Pulmonary artery endothelial cell (primary cell): ENCODE results near the gene PDZD2. TPM values are rescaled to one million over a fixed set of nuclear protein-coding genes. Genes with fewer than 3 reads are reported as not detected.
A peak's percentile ranks its signal among the peaks of the same experiment; 100 is the strongest.
"Not testable (repeated sequence)": the region's sequence is repeated elsewhere in the genome, so short reads cannot be mapped to it uniquely, and the experiment has no call there.

Source experiments
- DNase-seq: peaks from one replicate; pipeline ENCODE4 v3.0.0-alpha.2; 2011; ENCODE audit warnings: low read depth, low spot score
- total RNA-seq: library from RNA; depleted of rRNA; stranded (reverse); fragments of >200 nt; gene quantifications from 2 replicates; pipeline ENCODE4 v1.2.3, GENCODE V29; 2014

The PDZD2 gene
- total RNA-seq, 1 donor from 2014 or later = 1.6 TPM

GRCh38 chr5:32098291-32098690, 459.4 kb downstream of the PDZD2 start:
- peak; percentile 94 for DNase-seq

DNA sequence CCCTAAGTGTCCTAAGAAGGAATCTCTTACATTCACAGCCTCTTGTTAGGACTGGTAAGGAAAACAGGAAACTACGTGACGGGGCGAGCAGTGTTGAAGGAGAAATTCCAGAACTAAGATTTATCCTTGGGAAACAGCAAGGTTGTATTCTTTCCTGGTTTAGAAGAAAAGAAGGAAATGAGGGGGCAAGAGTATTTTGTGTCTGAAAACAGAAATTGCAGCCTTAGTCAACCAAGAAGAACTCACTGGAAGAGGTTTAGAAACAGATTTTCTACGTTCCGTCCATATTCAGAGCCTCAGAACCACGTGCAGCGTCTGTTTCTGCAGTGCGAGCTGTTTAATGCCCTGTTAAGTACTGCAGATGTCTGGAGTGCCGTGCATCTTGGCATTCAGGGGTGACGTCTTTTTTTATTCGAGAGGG, 460.0 kb downstream of the PDZD2 start:
- DNase-seq = peak; percentile 89

DNA sequence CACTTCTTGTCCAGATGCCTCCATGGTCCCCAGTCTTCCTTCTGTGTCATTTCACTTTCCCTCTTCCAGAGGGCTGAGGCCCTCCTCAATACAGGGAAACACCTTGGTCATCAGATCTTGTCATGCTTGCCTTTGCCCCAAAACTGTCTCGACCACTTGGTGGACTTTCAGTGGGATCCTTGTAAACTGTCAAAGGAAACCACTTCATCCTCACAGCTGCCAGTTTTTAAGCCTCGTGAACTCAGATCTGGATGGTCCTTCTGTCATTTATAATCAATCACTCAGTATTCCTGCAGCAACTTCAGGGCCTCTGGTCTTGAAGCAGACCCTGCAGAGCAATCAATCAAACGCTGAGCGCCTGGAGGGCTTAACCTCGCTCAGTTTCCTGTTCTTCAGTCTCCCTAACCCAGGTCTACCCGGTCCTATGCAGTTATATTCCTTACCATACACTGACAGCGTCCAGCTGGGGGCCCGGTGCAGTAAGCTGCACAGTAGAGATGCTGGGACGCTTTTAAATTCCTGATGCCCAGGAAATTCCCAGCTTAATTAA, 460.6 kb downstream of the PDZD2 start:
- no peak for DNase-seq

GRCh38 chr5:32100230-32100629, 461.3 kb downstream of the PDZD2 start:
- DNase-seq = peak; percentile 60

GRCh38 chr5:32100691-32101302, 461.9 kb downstream of the PDZD2 start:
- no peak for DNase-seq

GRCh38 chr5:32102254-32102986, 463.5 kb downstream of the PDZD2 start:
- no peak for DNase-seq

- DNase-seq = no peak
These were observed 464.6 kb downstream of the PDZD2 start for GRCh38 chr5:32103521-32103920.

GRCh38 chr5:32107291-32107690, 468.4 kb downstream of the PDZD2 start:
- DNase-seq = no peak

DNA sequence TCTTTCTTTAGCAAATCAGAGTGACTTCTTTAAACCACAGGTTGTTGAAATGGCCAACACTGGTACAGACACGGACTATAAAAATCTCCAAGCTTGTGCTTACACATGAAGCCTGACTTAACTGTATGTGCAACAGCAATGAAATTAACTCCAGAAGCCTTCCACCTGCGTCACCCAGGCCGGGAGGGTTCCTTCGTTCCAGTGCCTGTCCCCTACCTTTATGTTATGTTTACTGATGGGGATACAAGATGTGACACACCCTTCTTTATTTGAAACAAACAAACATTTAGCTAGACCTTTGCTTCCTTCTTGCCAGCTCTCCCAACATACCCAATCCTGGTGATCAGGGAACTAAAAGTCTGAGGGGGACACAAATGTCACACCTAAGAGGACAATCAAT, 469.2 kb downstream of the PDZD2 start:
- DNase-seq = no peak

- DNase-seq = no peak
These were observed 470.3 kb downstream of the PDZD2 start for GRCh38 chr5:32109236-32109635.

DNA sequence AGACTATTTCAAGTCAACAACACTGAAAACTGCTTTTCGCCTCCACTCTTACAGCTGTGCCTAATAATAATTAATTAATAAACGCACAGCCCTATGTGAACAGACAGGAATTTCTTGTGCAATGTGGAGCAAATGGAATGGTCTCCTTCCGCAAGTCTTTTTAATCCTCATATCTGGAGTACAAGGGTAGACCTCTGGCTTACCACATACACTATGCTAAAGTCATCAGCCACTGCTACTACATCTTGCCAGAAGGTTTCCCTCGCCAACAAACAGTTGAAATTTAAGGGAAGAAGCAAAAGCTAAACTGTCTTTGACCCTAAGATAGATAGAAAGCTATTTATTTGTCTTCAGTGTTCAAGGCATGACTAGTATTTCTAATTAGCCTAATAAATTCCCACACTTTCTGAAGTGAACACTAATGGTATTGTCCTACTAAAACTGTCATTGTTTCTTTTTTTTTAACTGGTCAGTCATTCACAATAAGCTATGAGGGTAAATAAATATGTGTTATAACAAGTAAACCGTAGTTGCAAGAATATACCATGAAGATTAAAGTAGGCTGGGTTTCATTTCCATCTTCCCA, 471.3 kb downstream of the PDZD2 start:
- DNase-seq = no peak

DNA sequence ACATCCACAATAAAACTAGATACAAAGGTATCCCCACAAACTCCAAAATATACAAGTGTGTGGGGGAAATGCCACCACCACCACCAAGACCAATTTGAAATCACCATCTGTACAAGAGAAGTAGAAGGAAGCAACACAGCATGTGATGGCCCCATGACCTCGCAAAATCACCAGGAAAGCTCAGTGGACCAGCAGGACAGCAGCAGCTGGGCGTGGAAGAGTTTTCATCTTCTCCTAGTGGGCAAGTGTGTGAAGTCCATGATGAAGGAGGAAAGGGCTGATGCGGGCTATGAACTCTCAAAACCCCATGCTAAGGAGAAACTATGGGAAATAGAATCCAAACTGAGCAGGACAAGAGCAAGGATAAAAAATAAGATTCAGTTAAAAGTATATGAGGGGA, 477.1 kb downstream of the PDZD2 start:
- no peak for DNase-seq

DNA sequence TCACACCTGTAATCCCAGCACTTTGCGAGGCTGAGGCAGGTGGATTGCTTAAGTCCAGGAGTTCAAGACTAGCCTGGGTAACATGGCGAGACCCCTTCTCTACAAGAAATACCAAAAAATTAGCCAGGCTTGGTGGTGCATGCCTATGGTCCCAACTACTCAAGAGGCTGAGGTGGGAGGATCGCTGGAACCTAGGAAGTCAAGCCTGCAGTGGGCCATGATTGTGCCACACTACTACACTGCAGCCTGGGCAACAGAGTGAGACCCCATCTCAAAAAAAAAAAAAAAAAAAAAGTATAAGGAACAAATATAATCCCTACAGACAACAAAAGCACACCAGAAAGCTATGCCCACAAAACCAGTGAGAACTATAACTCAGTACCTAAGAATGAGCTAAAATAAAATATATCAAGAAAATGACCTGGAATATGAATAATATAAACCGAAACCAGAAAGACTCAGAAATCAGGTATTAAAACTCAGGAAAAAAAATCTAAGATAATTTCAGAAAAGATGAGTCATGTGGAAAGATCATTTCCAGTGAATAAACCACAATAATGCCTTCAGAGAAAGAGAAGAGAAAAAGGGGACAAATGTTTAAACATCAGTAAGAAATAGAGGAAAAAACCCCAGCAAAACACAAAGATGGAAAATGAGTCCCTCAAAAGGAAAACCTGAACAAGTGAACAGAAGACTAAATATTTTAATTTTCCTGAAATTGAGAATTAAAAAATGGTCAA, 477.8 kb downstream of the PDZD2 start:
- DNase-seq = no peak

DNA sequence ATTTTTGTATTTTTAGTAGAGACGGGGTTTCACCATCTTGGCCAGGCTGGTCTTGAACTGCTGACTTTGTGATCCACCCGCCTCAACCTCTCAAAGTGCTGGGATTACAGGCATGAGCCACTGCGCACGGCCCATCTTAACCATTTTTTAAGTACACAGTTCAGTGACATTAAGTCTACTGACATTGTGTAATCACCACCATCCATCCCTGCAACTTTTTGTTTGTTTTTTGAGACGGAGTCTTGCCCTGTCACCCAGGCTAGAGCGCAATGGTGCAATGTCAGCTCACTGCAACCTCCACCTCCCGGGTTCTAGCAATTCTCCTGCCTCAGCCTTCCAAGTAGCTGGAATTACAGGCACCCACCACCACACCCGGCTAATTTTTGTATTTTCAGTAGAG, 480.0 kb downstream of the PDZD2 start:
- DNase-seq = not testable (repeated sequence)

- no peak for DNase-seq
These were observed 484.3 kb downstream of the PDZD2 start for GRCh38 chr5:32123058-32123805.

- no peak for DNase-seq
These were observed 485.2 kb downstream of the PDZD2 start for GRCh38 chr5:32123889-32124676.

DNA sequence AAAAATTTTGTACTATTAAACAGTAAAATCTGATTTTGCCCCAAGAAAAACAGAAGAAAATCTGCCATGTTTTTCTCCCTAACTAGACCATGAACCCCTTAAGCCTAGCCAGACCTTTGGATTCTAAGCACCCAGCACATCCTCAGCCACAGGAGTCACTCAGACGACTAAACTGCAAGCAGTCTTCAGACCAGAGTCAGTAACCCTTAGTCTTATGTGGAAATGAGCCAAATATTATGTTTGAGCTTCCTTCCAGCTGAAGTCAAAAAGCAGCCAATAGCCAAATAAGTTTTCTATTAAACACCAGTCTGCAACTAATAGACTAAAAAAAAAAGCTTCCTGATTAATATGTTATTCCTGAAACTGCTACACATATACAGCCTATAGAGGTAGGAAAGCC, 487.8 kb downstream of the PDZD2 start:
- no peak for DNase-seq

GRCh38 chr5:32127711-32128110, 488.8 kb downstream of the PDZD2 start:
- no peak for DNase-seq

DNA sequence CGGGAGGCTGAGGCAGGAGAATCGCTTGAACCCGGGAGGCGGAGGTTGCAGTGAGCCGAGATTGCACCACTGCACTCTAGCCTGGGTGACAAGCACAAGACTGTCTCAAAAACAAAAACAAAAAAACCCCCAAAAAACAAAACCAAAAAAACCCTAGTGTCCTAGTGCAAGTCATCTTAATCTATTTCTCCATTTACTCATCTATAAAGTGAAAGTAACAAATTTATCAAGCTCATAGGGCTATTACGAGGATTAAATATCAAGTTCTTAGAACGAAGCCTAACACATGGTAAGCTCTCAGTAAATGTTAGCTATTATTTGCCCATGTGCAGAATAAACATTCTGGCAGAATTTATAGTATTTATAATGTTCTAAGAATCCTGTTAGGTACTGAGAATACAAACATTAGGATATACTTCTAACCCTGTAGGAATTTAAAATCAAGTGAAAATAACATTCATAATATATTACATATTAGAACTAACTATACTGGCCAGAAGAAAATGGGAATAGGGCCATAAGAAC, 490.2 kb downstream of the PDZD2 start:
- no peak for DNase-seq

DNA sequence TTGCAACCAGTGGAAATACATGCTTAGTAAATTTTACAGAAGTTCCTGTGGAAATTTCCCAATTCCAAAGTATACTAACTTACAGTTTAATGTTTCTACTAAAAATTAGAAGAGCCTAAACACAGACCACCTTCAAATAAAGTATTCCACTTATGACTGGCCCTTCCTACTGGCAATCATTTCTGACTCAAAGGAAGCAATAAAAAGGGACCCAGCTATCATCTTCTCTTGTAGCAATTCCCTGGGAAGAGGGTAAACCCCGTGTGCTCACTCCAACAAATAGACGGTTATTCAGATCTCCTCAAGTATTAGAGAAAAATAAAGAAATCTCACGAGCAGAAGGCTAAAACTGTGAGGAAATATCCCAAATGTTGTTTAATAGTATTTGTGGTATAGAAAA, 491.9 kb downstream of the PDZD2 start:
- DNase-seq = no peak
